Caco-2 (cell line): Measurements from ENCODE around the gene KCNIP1. TPM values are rescaled to one million over a fixed set of nuclear protein-coding genes. Genes with fewer than 3 reads are reported as not detected.

ENCODE experiments used
- BruUV-seq: library from RNA; stranded (reverse); fragments of 400-500 nt; replicated peaks from 2 replicates; lab custom pipeline; 2021; lab: Mats Ljungman, UMichigan
- CTCF ChIA-PET: fragments of 300-600 bp; sonication (Branson Sonifier 250); formaldehyde crosslinking; loops from one replicate; lab custom pipeline; 2022; ENCODE audit warnings: antibody characterized with exemption; lab: Charles Lee
- POLR2A ChIA-PET: fragments of 300-600 bp; sonication (Branson Sonifier 250); formaldehyde crosslinking; loops from one replicate; lab custom pipeline; 2022; ENCODE audit warnings: antibody characterized with exemption; lab: Charles Lee
- DNase-seq, 2 experiments: peaks; one replicate each; pipeline versions ENCODE4 v3.0.0 to v3.0.0-alpha.2; 2020 to 2022
- H3K27me3 ChIP-seq: replicated peaks from 2 replicates; pipeline ENCODE4 v1.6.0; 2011; ENCODE audit warnings: low read length; ENCODE audit not compliant: control insufficient read depth, insufficient read depth
- H3K36me3 ChIP-seq: 2 replicates; pipeline ENCODE4 v1.5.1; 2011; ENCODE audit warnings: low read length; ENCODE audit not compliant: control insufficient read depth, insufficient read depth
- H3K4me1 ChIP-seq: fragments of 250-450 bp; sonication (Bioruptor Pico); 2 replicates; pipeline ENCODE4 v1.5.1; 2020; ENCODE audit warnings: mild to moderate bottlenecking
- H3K4me3 ChIP-seq: 2 replicates; pipeline ENCODE4 v1.5.1; 2011; ENCODE audit warnings: low read depth, mild to moderate bottlenecking, control low read depth, low read length
- H3K9me3 ChIP-seq: fragments of 250-450 bp; sonication (Bioruptor Pico); 2 replicates; pipeline ENCODE4 v1.5.1; 2020; ENCODE audit warnings: mild to moderate bottlenecking, moderate library complexity
- H3K27ac Mint-ChIP-seq: one replicate; pipeline ENCODE4 v1.8.0; 2022; ENCODE audit warnings: mixed read lengths; ENCODE audit not compliant: unreplicated experiment
- H3K27me3 Mint-ChIP-seq: one replicate; pipeline ENCODE4 v1.8.0; 2022; ENCODE audit warnings: mixed read lengths; ENCODE audit not compliant: insufficient read depth, unreplicated experiment
- H3K36me3 Mint-ChIP-seq: one replicate; pipeline ENCODE4 v1.8.0; 2022; ENCODE audit warnings: mild to moderate bottlenecking, mixed read lengths; ENCODE audit not compliant: insufficient read depth, unreplicated experiment
- H3K4me1 Mint-ChIP-seq: one replicate; pipeline ENCODE4 v1.8.0; 2022; ENCODE audit warnings: low read depth, mixed read lengths; ENCODE audit not compliant: unreplicated experiment
- H3K4me3 Mint-ChIP-seq: one replicate; pipeline ENCODE4 v1.8.0; 2022; ENCODE audit warnings: mild to moderate bottlenecking, moderate library complexity, mixed read lengths; ENCODE audit not compliant: unreplicated experiment
- H3K9me3 Mint-ChIP-seq: one replicate; pipeline ENCODE4 v1.8.0; 2022; ENCODE audit warnings: mixed read lengths; ENCODE audit not compliant: unreplicated experiment
- intact Hi-C: fragments of 100-400 bp; cut with micrococcal nuclease; formaldehyde crosslinking; loops from one replicate; pipeline ENCODE4 v1.10.0; 2022; ENCODE audit not compliant: unreplicated experiment
- total RNA-seq: library from RNA; stranded (reverse); gene quantifications from 2 replicates; pipeline ENCODE4 v1.2.3, GENCODE V29; 2022
- TF ChIP-seq, protein P1 (sequence below), 2 experiments: fragments of 200-600 bp in 1 of 2; IDR thresholded peaks; 1 replicate in 1 of 2; 2 replicates in 1 of 2; pipeline versions ENCODE4 v1.5.1 to v1.8.0; 2011 to 2022; ENCODE audit warnings: antibody characterized with exemption in 1 of 2, control low read depth in 1 of 2, inconsistent platforms in 1 of 2, low read depth in 1 of 2, low read length in 1 of 2, mild to moderate bottlenecking in 1 of 2, moderate library complexity in 1 of 2; ENCODE audit not compliant: insufficient read depth in 1 of 2, severe bottlenecking in 1 of 2, unreplicated experiment in 1 of 2

KCNIP1 gene
- total RNA-seq, 1 experiment from 2014 or later, result not detected

DNA sequence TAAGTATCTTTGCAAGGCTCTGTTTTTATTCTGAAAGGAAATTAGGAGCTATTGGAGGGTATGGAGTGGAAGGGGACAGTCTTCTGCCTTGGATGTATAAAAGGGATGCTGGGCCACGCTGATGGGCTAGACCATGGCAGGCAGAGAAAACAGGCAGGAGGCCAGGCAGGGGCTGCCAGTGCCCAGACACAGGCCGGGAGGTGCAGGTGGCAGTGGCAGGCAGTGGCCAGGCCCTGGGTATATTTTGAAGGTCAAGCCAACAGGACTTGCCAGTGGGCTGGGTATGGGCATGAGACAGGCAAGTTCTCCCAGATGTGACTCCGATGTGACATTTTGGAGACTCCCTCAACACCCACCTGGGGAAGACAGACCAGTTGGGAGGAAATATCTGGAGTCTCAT lies 131.9 kb downstream of the KCNIP1 start:
- intact Hi-C loops, result no loop called here
- Histone ChIP-seq H3K4me3 (no peak overlapping the region), H3K4me1 (peaks cover 6% of the 10 kb centered on the region; the same call in 1 of the 2 replicates), H3K36me3 (no peaks in the 10 kb centered on the region), H3K9me3 (no peaks in the 10 kb centered on the region), H3K27me3 (no peaks in the 10 kb centered on the region)
- Mint-ChIP-seq H3K4me1 (peaks cover 26% of the 10 kb centered on the region), H3K9me3 (no peaks in the 10 kb centered on the region), H3K4me3 (no peak overlapping the region), H3K36me3 (peaks cover 7% of the 10 kb centered on the region), H3K27ac (no peak overlapping the region), H3K27me3 (peaks cover 13% of the 10 kb centered on the region)
- peak in 1 of 2 experiments; percentile 16 for DNase-seq
- BruUV-seq, result no TSS peak
- POLR2A ChIA-PET, result no interaction called here
- TF ChIP-seq, protein P1, sequence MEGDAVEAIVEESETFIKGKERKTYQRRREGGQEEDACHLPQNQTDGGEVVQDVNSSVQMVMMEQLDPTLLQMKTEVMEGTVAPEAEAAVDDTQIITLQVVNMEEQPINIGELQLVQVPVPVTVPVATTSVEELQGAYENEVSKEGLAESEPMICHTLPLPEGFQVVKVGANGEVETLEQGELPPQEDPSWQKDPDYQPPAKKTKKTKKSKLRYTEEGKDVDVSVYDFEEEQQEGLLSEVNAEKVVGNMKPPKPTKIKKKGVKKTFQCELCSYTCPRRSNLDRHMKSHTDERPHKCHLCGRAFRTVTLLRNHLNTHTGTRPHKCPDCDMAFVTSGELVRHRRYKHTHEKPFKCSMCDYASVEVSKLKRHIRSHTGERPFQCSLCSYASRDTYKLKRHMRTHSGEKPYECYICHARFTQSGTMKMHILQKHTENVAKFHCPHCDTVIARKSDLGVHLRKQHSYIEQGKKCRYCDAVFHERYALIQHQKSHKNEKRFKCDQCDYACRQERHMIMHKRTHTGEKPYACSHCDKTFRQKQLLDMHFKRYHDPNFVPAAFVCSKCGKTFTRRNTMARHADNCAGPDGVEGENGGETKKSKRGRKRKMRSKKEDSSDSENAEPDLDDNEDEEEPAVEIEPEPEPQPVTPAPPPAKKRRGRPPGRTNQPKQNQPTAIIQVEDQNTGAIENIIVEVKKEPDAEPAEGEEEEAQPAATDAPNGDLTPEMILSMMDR (IDR thresholded peaks at IDR 0.05; ENCODE audit: insufficient read depth in 1 of 2, low read depth in 1 of 2, low read length in 1 of 2, severe bottlenecking in 1 of 2, unreplicated experiment in 1 of 2), result no peak
- CTCF ChIA-PET, result no interaction called here

DNA sequence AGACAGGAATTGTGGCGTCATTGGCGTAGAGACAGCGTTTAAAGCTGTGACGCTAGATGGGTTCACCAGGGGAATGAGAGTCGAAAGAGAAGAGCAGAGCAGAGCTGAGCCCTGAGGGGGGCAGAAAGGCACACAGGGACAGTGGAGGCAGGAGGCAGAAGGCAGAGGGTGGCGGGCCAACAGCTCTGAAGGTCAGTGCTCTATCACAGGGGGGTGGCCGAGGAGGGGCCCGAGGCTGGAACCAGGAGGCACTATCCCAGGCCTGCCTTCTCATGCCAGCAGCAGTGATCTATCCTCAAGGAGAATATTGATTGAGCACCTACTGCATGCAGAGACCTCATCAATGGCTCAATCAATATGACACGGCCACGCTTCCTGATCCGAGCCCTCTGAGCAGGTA lies 132.4 kb downstream of the KCNIP1 start:
- CTCF ChIA-PET, result no interaction called here
- peak in 1 of 2 experiments; percentile 17 for DNase-seq
- H3K27me3 ChIP-seq, result no peaks in the 10 kb centered on the region
- Mint-ChIP-seq H3K9me3 (no peaks in the 10 kb centered on the region), H3K36me3 (peaks cover 7% of the 10 kb centered on the region), H3K27ac (no peak overlapping the region), H3K4me3 (no peak overlapping the region), H3K4me1 (peaks cover 26% of the 10 kb centered on the region), H3K27me3 (peaks cover 13% of the 10 kb centered on the region)
- intact Hi-C loops, result no loop called here
- peaks cover 6% of the 10 kb centered on the region; the same call in 1 of the 2 replicates for H3K4me1 ChIP-seq
- no peaks in the 10 kb centered on the region for H3K36me3 ChIP-seq
- POLR2A ChIA-PET, result no interaction called here
- TF ChIP-seq, protein P1 (IDR thresholded peaks at IDR 0.05; ENCODE audit: insufficient read depth in 1 of 2, low read depth in 1 of 2, low read length in 1 of 2, severe bottlenecking in 1 of 2, unreplicated experiment in 1 of 2), result no peak
- H3K4me3 ChIP-seq, result no peak overlapping the region
- no TSS peak for BruUV-seq
- no peaks in the 10 kb centered on the region for H3K9me3 ChIP-seq

DNA sequence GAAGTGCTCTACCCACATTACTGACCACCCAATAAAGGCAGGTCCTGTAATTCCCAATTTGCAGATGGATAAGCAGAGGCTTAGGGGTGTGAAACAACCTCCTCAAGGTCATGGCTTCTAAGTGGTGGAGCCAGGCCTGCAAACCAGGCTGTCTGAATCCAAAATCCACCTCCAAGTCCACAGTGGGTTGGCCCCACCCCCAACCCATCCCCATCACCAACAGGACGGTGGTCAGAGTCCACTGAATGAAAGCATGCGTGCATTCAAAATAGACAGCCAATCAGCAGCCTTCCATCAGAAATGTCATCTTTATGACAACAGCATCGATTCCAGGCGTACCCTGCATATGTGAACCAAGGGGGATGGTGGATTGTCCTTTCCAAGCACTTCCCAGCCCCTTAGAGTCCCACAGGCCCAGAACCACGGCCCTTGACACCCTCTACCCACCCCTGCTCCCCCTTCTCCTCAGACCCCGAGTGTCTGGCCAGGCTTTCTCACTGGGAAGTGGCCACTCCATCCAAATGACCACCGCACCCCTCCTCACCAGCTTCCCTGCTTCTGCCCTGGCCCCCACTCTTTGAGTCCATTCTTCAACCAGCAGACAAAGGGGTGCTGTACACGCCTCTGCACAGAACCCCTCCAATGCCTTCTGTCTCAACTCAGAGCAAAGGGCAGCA lies 133.1 kb downstream of the KCNIP1 start:
- Mint-ChIP-seq H3K27me3 (peaks cover 17% of the 10 kb centered on the region), H3K9me3 (no peaks in the 10 kb centered on the region), H3K36me3 (peaks cover 7% of the 10 kb centered on the region), H3K4me1 (peaks cover 26% of the 10 kb centered on the region), H3K27ac (no peak overlapping the region), H3K4me3 (no peak overlapping the region)
- DNase-seq, result peak in 1 of 2 experiments; percentile 26
- TF ChIP-seq, protein P1 (IDR thresholded peaks at IDR 0.05; ENCODE audit: insufficient read depth in 1 of 2, low read depth in 1 of 2, low read length in 1 of 2, severe bottlenecking in 1 of 2, unreplicated experiment in 1 of 2), result no peak
- Histone ChIP-seq H3K4me1 (peaks cover 6% of the 10 kb centered on the region; the same call in 1 of the 2 replicates), H3K27me3 (no peaks in the 10 kb centered on the region), H3K36me3 (no peaks in the 10 kb centered on the region), H3K4me3 (no peak overlapping the region), H3K9me3 (no peaks in the 10 kb centered on the region)
- intact Hi-C loops, result no loop called here
- ChIA-PET POLR2A (no interaction called here), CTCF (interaction anchor here (2.2 kb wide), 1 partner anchor 154 kb away, joined by 23 read pairs; no protein-coding TSS in a partner anchor)
- BruUV-seq, result no TSS peak
